Right lobe of liver (tissue), 6 donors: ENCODE data around the gene CYP4F22. TPM values are rescaled to one million over a fixed set of nuclear protein-coding genes. Genes with fewer than 3 reads are reported as not detected.
A peak's percentile ranks its signal among the peaks of the same experiment; 100 is the strongest.
"Not testable (repeated sequence)": the region's sequence is repeated elsewhere in the genome, so short reads cannot be mapped to it uniquely, and the experiment has no call there.

Source experiments
- ATAC-seq, 4 donors: fragments of 200-7000 bp; cut with Tn5 transposase; one replicate each; pipeline ENCODE4 v1.9.1; 2020; ENCODE audit warnings: mild to moderate bottlenecking in 4 of 4, moderate library complexity in 4 of 4
- DNase-seq, 3 donors: peaks; one replicate each; pipeline ENCODE4 v3.0.0-alpha.2; 2020
- H3K27ac ChIP-seq, 3 donors: fragments of 200-600 bp; one replicate each; pipeline ENCODE4 v1.8.0; 2022
- H3K27me3 ChIP-seq, 2 donors: fragments of 200-600 bp; one replicate each; pipeline ENCODE4 v1.8.0; 2022
- H3K36me3 ChIP-seq, 4 donors: fragments of 200-600 bp; sonication (generic) in 1 of 4; one replicate each; pipeline versions ENCODE4 v1.5.1 to v1.8.0; 2017 to 2022; ENCODE audit warnings: control low read depth in 1 of 4
- H3K4me1 ChIP-seq, 4 donors: fragments of 200-600 bp; sonication (generic) in 1 of 4; one replicate each; pipeline versions ENCODE4 v1.5.1 to v1.8.0; 2017 to 2022; ENCODE audit warnings: control low read depth in 1 of 4
- H3K4me3 ChIP-seq, 3 donors: fragments of 200-600 bp; one replicate each; pipeline ENCODE4 v1.8.0; 2022
- H3K9me3 ChIP-seq, 4 donors: fragments of 200-600 bp; sonication (generic) in 1 of 4; one replicate each; pipeline versions ENCODE4 v1.5.1 to v1.8.0; 2017 to 2022; ENCODE audit warnings: control low read depth in 1 of 4
- CTCF ChIP-seq, 4 donors: fragments of 200-600 bp in 3 of 4; fragments of 450-650 bp in 1 of 4; IDR thresholded peaks; one replicate each; pipeline versions ENCODE4 v1.5.1 to v1.8.0; 2016 to 2022; ENCODE audit warnings: antibody characterized with exemption in 4 of 4, mild to moderate bottlenecking in 2 of 4
- POLR2A ChIP-seq: fragments of 450-650 bp; IDR thresholded peaks from one replicate; pipeline ENCODE4 v1.6.1; 2017; ENCODE audit warnings: antibody characterized with exemption, mild to moderate bottlenecking
- WGBS: methylation state at CpG from one replicate; pipeline ENCODE4 v1.1.6; 2018; ENCODE audit warnings: low coverage, low lambda C conversion rate; ENCODE audit not compliant: insufficient coverage; ENCODE audit errors: missing lambda C conversion rate; 5-methylcytosine and 5-hydroxymethylcytosine counted together
- intact Hi-C, 2 donors: fragments of 100-400 bp; cut with DNase I; formaldehyde crosslinking; loops; one replicate each; pipeline versions ENCODE4 v1.11.2 to v1.14.1; 2022
- total RNA-seq, 6 experiments: library from RNA; depleted of rRNA in 2 of 6; stranded (reverse); fragments of >200 nt in 2 of 6; fragmentation: NEBNext Ultra II Directional in 3 of 6; extraction: Animal tissue kit (Norgen Biotek cat#: 25700) in 3 of 6; gene quantifications; one replicate each; pipeline versions ENCODE4 v1.1.0 to v1.2.4, GENCODE V29; 2016 to 2023
- donor health status: DM: no; HTN: yes; CAD: no.
- donor health status: DM: no; HTN: no; CAD: no.
- donor health status: DM: no; HTN: no; CAD: no.
- donor health status: DM: no; HTN: yes; CAD: no.
- donor health status: DM: no; HTN: yes; CAD: no.

The CYP4F22 gene
- total RNA-seq, 6 experiments from 2014 or later: 0.95 to 6.0 (median 4.5) TPM

- intact Hi-C loops: no loop called here
Measured at GRCh38 chr19:15526408-15526807, 18.1 kb downstream of the CYP4F22 start.

DNA sequence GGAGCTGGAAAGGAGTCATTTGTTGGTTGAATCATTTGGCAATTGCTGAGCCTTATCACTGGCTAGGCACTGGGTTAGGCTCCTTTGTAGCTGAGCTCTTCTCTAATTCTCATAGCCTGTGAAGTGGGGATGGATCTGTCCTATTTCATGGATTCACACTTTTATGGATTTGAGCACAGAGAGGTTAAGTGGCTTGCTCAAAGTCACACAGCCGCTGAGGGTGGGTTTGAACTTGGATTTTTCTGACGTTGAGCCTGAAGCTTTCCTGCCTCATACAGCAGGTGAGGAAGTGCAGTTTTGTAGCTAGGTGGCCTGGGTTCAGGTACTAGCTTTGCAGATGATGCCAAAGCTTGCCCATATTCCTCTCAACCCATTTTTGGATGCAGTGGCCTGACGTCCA is 19.4 kb downstream of the CYP4F22 start:
- Histone ChIP-seq H3K4me1 (peaks cover 0 to 2% (median under 1%) of the 10 kb centered on the region in 4 donors), H3K4me3 (no peak overlapping the region), H3K36me3 (no peaks in the 10 kb centered on the region), H3K27ac (no peak overlapping the region), H3K27me3 (no peaks in the 10 kb centered on the region), H3K9me3 (no peaks in the 10 kb centered on the region)
- intact Hi-C loops: no loop called here
- TF ChIP-seq POLR2A (no peak), CTCF (IDR thresholded peaks at IDR 0.05) (no peak)
- WGBS: no CpG with 5 or more reads among the region's 3 CpGs
- ATAC-seq: no peak
- no peak for DNase-seq

More at GRCh38 chr19:15526408-15526807, 18.1 kb downstream of the CYP4F22 start:
- TF ChIP-seq CTCF (IDR thresholded peaks at IDR 0.05) (no peak), POLR2A (no peak)
- ATAC-seq (no peak), DNase-seq (no peak)
- Histone ChIP-seq H3K36me3 (no peaks in the 10 kb centered on the region), H3K4me1 (no peaks in the 10 kb centered on the region), H3K4me3 (no peak overlapping the region), H3K27me3 (no peaks in the 10 kb centered on the region), H3K27ac (no peak overlapping the region), H3K9me3 (no peaks in the 10 kb centered on the region)
- WGBS: 29% methylated on average over 2 of the region's 2 CpGs

DNA sequence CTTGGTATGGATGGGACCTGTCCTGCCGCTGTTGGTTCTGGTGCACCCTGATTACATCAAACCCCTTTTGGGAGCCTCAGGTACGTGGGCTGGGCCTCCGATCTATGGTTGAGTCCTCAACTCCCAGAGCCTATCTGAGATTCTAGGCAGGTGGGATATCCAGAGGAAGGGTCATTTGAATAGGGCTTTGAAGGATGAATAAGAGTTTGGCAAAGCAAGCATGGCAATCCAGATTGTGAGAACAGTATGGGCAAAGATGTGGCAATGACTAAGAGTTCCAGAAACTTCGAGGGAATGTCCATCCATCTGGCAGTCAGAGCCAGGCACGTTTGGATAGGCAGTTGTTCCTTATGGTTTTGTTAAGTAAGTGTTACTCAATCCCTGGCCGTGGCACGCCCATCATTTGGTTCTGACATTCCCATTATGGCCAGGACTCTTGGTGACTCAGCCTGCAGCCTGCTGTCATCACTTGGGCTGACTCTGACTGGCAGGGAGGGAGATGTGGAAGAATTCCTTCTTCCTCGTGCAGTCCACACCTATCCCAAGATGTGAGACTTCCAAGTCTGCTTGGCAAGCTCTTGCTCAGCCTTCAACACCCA is 21.5 kb downstream of the CYP4F22 start:
- TF ChIP-seq POLR2A (no peak), CTCF (IDR thresholded peaks at IDR 0.05) (no peak)
- ATAC-seq: no peak
- no peak overlapping the region for H3K4me3 ChIP-seq
- intact Hi-C loops: no loop called here
- H3K4me1 ChIP-seq: peaks cover 0 to 6% (median 2%) of the 10 kb centered on the region in 4 donors
- H3K27me3 ChIP-seq: no peaks in the 10 kb centered on the region
- no peak overlapping the region for H3K27ac ChIP-seq
- WGBS: 73% methylated on average over 6 of the region's 8 CpGs
- H3K9me3 ChIP-seq: no peaks in the 10 kb centered on the region
- H3K36me3 ChIP-seq: no peaks in the 10 kb centered on the region
- no peak for DNase-seq

DNA sequence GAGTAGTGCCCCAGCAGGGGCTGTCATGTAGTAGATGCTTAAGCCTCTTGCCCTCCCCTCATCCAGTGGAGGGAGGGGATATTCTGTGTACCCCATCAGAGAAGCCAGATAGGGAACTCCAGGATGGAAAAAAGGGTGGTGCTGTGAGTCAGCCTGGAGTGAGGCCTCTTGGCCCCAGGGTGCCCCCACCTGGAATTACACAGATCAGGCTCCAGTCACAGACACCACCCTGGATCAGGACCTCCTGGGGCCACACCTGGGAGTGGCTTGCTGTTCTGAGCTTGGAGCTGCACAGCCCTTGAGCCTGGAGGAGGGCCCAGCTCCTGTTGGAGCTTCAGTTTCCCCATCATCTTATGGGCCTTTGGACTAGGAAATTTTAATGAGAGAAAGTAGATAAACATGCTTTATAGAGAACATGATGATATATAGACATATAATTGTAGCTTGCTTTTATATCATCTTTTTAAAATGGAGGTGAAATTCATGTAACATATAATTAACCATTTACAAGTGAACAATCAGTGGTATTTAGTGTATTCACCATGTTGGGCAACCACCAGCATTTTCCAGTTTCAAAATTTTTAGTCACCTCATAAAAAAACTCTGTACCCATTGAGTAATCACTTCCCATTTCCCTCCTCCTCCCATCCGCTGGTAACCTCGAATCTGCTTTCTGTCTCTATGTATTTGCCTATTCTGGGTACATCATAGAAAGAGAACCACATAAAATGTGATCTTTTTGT is 24.6 kb downstream of the CYP4F22 start:
- WGBS: 13% methylated on average over 2 of the region's 2 CpGs
- Histone ChIP-seq H3K36me3 (no peaks in the 10 kb centered on the region), H3K4me1 (peaks cover 0 to 6% (median 2%) of the 10 kb centered on the region in 4 donors), H3K27ac (peak overlapping the region in 2 of 3 donors; percentile 17 to 29), H3K4me3 (no peak overlapping the region), H3K27me3 (no peaks in the 10 kb centered on the region), H3K9me3 (no peaks in the 10 kb centered on the region)
- DNase-seq (no peak), ATAC-seq (peak; percentile 65 to 80 (median 74))
- no peak for TF ChIP-seq POLR2A
- peak in 1 of 4 donors; percentile 8 for TF ChIP-seq CTCF (IDR thresholded peaks at IDR 0.05)
- intact Hi-C loops: no loop called here

DNA sequence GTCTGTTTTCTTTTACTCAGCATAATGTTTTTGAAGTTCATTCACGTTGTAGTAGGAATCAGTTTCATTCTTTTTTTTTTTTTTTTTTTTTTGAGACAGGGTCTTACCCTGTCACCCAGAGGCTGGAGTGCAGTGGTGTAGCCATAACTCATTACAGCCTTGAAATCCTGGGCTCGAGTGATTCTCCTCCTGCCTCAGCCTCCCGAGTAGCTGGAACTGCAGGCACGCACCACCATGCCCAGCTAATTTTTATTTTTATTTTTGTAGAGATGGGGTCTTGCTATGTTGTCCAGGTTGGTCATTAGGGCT is 25.2 kb downstream of the CYP4F22 start:
- H3K9me3 ChIP-seq, intact Hi-C loops, ATAC-seq, H3K36me3 ChIP-seq, H3K27ac ChIP-seq, H3K4me1 ChIP-seq, H3K4me3 ChIP-seq, H3K27me3 ChIP-seq, DNase-seq: not testable (repeated sequence)
- 55% methylated on average over 4 of the region's 4 CpGs for WGBS
